GM19099 (cell line): Measurements from ENCODE around the gene PEPD.

ENCODE experiments used
- POLR2A ChIP-seq: IDR thresholded peaks from 3 replicates; pipeline ENCODE4 v1.6.1; 2011; ENCODE audit warnings: low read depth; ENCODE audit not compliant: insufficient read length; ENCODE audit errors: extremely low read depth

Gene PEPD

DNA sequence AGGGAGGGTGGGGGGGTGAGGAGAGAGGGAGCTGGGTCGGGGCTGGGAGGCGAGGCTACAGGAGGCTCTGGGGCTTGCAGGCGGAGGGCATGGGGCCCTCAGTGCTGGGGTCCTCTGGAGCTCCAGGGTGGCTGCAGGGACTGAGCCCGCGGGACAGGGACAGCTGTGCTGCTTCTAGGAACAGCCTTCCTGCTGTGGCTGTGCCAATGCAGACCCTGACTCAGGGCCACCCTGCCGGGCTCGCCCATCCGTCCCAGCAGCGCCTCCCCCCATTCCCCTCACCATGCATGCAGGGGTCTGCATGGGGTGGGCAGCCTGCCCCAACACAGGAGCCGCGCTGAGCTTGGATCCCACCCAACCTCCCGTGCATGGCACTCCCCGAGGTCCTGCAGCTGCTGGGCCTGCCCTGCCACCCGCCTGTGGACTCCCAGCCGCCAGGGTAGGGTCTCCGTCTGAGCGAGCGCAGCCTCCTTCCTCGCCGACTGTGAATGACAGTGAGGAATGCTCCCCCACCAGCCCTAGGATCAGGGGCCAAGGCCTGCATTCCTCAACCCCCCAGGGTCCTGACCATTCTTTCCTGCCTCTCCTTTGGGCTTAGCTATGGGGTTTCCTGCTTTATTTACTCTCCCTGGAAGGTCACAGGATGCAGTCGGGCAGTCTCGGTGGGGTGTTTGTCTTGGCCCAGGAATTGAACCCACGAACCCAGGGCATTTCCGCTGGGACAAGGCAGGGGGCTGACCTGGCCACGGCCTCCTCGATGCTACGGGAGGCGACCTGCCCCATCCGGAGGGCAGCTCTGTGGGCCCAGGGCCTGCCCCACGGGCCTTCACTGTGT lies 124.7 kb downstream of the PEPD start:
- TF ChIP-seq POLR2A, result no peak

DNA sequence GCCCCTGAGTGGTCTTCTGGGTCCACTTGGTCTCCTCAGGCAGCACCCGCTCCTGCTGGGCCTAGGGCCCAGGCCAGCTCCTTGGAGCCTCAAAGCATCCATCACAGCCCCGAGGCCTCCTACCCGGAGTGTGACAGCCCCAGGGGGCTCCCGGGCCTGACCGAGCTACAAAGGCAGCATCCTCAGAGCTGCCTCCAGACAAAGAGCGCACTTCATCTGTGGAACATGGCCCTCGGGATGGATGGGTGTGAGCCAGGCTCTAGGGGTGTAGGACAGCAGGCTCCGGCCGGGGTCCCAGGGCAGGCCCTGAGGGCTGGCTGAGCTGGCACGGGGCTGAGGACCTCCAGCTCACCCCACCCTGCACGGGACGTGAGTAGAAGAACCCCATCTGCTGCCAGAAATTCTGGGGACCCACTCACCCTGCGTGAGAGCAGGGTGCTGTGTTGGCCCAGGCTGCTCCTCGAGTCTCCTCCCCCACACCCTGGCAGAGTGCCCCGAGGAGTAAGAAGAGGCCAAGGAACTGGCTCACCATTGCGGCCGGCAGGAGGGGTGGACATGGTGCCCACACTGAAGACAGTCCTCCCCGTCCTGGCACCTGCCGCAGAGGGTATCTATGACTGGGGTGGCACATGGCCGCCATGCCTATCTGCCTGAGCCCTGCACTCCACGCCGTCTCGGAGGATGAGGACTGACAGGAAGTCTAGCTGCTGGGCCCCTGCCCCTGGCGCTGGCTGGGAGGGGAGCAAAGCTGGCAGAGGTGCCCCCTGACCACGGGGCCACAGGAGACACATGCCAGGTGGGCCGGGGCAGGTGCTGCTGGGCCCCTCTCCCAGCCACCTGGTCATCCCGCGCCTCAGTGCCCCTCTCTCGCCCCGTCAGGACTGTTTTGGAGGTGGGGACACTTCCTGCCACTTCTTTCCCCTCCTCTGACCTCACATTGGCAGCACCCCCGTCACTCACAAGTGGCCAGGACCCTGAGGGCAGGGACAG lies 125.7 kb downstream of the PEPD start:
- TF ChIP-seq POLR2A, result no peak

DNA sequence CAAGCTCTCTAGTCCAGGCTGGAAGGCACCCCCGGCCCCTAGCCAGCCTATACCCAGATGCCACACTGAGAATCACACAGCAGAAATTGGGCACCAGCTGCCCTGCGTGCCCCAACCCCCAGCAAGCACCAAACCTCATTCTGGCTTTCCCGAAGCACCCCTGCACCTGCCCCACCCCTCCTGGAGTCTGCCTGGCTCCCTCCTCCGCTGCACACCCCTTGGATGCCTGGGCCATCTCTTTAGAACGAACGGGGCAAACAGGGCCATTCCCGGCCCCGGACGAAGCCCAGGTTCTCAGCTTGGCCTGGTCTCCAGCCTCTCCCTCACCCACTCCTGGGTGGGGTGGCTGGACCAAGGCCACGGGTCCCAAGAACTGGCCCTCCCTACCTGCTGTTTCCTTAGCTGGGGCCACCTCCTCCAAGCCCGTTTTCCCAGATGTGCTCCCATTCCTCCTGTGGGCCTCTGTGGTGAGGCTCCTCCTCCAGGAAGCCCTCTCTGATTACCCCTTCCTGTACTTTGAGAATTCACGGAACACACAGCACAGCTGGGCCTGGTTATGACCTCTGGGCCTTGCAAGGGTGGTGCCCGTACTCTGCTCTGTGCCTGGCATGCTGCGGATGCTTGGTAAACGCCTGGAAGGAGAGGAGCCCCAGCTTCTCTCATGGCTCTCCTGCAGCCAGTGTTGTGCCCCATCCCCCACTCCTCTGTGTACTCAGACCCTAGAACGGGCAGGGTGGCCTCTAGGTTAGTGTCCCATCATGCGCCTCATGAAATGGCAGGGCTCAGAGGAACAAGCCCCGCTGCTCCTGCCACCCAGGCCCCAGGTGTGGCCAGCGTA lies 126.6 kb downstream of the PEPD start:
- no peak for TF ChIP-seq POLR2A

DNA sequence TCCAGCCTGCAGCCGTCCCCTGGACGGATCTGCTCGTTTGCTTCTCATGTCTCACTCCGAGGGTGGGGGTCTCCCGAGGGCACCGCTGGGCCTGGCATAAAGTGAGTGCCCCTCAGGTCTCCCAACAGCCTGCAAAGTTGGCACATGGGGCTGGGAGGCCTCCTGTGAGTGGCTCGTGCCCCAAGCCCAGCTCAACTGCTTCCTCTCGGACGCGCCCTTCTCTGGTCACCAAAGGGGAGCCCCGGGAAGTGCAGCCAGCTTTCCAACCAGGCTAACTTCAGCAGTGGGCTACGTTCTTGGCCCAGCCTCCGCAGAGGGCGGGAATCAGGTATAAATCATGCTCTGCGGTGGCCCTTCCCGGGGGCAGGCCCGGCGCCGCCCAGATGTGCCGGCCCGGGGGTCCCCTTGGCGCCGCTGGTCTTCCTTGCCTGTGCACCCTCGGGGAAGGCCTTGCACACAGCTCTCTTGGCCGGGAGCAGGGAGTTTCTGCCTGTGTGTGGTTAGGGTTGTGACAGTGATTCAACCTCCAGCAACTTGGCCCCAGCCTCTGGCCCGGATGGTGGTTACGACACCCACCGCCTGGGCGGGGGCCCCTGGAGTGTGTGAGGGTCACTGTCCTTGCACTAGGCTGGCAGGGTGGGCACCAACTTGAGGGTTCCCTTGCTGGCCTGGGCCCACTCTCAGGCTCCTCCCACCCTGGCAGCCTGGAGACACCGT lies 127.4 kb downstream of the PEPD start:
- no peak for TF ChIP-seq POLR2A

DNA sequence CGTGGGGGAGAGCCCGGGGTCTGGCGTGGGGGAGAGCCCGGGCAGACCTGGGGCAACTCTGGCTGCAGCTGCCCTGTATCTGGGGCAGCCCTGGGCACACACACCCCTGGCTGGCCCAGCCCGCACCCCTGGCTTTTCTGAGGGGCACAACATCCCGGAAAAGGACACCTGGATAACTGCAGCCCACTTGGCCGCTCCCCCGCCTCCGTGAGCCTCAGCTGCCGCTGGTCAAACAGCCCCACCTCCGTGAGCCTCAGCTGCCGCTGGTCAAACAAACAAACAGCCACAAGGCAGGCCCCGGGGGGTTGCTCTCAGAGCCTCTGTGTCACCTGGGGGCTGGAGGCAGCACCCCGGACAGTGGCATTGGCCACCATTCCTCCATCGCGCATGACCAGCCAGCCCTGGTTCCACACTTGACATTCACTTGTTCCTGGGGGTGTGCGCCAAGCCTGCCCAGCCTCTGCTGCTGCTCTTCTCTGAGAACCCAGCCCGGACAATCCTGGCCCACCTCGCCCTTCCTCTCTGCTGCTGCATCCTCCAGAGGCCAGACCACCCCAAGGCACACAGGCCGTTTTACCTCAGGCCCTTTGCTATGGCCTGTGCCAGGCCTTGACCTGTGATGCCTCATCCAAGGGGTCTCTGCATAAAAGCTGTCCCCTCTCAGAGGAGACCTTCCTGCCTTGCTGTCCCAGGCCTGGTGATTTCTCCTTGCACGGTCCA lies 128.1 kb downstream of the PEPD start:
- TF ChIP-seq POLR2A, result no peak

DNA sequence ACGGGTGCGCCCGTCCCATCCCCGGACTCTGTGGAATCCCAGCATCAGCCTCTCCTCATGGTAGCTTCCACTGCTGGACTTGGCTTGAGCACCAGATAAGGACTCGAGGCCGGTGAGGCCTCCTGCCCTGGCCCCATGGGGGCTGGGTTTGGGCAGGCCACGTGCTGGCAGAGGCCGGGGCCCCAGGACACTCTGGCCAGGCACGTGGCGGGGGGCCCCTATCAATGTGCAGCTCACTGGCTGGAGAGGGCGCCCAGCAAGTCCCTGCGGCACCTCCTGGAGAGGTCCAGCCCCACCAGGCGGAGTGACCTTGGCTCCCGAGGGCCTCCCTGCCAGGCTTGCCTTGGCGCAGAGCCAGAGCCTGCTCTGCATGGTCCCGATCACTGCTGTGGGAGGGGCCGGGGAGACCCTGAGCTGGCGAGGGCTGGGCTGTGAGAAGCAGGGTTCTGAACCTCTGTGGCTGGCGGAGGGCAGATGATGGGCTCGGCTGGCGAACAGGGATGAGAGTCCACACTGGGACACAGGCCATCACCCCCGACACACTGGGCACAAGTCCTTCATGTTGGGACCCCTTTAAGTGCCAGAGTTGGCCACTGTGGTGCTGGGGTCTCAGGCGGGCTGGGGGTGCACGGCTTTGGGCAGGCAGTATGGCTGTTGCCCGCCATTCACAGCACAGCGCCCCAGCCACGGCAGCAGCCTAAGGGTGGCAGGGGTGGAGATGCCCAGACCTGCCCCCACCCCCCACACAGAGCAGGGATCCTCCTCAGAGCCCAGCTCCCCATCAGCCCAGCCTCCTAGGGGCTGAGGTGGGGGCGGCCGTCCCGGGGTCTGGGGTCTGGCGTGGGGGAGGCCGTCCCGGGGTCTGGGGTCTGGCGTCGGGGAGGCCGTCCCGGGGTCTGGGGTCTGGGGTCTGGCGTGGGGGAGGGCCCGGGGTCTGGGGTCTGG lies 129.0 kb downstream of the PEPD start:
- TF ChIP-seq POLR2A, result no peak

DNA sequence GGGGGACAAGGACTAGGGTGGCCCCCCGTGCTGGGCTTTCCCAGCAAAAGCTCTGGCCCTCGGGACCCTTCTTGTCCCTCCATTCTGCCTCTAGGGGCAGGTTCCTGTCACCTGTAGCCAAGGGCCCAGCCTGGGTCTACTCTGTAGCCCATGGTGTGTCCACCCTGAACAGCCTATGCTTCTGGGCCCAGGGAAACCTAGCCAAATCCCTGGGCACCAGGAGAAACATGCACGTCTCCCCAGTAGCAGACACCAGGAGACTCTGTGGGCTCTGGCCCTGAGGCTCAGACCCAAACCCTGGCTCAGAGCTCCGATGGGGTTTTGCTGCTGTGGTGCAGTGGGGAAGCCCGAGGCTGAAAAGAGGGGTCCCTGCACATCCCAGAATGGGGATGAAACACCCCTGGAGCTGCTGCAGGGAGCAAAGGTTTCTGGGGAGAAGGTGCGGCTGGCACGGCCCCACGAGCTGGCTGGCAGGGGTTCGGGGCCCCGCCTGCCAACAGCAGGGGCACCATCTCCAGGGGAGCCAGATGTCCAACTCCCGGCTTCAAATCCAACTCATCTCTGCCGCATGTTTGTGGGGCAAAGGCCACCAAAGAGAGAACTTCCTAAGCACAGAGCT lies 129.9 kb downstream of the PEPD start:
- TF ChIP-seq POLR2A, result no peak

DNA sequence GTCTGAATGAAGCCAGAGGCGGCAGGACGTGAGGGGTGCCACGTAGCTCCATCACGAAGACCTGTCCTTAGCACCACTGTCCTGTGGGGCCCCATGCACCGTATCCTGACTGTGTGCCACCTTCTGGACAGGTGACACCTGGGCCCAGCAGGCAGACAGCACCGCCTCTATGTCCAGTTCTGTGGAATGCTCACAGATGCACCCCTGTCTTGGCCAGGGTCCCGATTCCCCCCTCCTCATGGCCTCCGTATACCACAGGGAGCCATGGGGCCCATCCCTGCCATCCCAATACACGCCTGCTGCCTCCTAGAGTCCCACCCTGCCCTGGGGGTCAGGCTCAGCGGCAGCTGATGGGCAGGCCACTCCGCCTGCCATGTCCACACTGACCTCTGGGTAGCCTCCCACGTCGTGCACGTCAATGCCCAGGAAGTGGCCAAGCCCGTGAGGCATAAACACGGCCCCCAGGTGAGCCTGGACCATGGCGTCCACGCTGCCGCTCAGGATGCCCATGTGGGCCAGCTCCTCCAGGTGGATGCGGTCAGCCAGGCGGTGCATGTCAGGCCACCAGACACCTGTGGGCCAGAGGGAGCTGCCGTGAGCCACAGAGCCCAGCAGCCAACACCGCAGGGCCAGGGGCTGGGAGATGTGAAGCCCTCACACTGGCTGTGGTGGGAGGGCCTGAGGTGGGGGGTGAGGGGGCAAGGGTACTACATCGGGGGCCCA lies 130.5 kb downstream of the PEPD start:
- TF ChIP-seq POLR2A, result no peak

DNA sequence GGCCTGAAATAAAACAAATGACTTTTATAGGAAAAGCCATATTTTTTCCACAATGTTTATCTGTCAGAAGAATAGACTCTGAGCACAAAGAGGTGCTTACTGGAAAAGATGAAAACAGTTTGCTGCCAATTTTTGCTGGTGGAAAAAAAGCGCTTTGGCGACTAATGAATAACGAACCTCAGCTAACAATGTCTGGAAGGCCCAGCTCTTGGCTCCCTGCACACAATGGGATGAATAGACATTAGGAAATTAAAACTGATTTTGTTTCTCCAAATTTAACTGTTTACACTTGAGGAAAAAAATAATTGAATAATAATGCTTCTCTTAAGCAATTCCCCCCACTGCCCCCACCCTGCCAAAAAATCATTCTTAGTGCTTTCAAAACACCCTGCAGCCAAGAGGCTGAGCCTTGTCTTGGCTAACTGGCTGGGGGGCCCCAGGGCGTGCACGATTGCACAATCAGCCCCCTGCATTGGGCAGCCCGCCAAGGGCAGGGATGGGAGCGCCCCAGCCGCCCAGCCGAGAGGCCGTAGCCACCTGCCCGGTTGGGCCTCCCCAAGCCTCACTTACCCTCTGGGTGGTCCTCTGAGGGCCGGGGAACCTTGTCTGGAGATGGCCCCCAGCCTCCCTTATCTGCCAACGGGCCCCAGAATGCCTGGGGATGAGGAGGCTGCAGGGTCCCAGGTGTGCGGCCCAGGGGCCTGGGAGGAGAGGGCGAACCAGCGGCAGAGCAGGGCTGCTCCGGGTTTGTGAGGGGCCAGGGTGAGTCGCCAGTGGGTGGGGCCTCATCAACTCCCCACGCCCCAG lies 131.3 kb downstream of the PEPD start:
- TF ChIP-seq POLR2A, result no peak

DNA sequence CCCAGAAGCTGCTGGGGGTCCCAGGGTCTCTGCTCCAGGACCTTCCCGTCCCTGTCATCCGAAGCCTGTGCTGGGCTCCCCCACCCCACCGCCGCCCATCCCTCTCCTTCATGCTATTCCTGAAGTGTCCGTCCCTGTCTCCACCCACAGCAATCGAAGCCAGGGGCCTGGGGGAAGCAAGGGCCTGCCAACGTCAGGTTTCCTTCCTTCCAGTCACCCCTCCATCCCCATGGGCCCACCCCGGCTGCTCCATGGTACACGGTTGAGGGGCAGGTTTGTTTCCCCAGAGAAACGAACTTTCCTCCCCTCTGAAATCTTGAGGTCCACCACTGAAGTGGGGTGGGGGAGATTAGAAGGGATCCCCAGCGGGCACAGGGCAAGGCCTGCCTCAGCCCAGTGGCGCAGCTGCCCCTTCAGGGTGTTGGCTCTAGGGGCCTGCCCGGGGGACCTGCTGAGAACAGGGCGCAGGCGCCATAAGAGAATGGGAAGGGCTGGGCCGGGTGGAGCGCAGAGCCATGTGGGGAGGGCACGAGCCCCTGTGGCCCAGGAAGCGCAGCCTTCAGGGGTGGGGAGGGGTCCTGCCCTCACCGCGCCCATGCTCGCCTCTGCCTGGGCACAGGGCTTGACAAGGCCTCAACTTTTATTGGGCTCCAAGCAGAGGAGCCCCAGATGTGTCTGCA lies 132.0 kb downstream of the PEPD start:
- no peak for TF ChIP-seq POLR2A
